Measurements from ENCODE around the gene EMP1.

- no peak for TF ChIP-seq POLR2A (IDR thresholded peaks at IDR 0.05; ENCODE audit: low read length)
- TF ChIP-seq GATA1 (IDR thresholded peaks at IDR 0.05; ENCODE audit: low read depth, low read length): no peak
These were observed 29.3 kb upstream of the EMP1 start for GRCh38 chr12:13167226-13167625.

Measured in erythroblast (primary cell).